HG02884 (cell line): ENCODE results near the gene NEDD8.

Experiments used
- ATAC-seq: cut with Tn5 transposase; IDR thresholded peaks from one replicate; pipeline ENCODE4 v1.9.1; 2021; ENCODE audit warnings: mild to moderate bottlenecking, moderate library complexity; ENCODE audit not compliant: unreplicated experiment

NEDD8 gene

DNA sequence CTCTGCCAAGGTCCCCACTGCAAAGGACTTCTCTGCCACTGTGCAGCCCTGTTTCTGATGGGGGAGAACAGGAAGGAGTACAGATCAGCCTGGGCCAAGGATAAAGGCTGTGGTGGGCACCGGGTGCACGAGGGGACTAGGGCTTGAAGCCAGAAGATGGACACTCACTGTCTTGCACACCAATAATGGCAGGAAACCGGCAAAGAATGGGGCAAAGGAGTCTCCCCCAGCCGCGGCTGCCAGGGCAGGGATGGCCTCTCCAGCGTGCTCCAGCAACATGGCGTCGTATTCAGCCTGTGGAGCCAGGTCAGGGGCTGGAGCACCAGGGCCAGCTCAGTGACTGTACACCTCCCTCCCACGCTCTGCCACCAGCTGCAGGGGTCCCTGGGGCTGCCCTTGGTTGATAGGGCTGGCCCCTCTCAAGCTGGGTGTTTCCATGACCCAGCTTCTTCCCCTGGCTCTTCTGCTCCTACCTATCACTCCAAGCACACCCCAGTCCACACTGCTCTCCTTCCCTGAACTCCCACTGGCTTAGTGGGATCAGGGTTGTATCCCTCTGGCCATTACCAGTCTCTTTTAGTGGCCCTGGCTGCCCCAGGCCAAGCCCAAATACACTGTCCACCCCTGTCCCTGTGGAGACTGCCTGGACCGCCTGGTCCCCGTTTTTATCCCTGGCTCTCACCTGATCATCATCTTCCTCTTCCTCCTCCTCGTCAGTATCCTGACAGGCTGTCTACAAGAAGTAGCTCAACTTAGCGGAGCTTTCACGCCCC, 49.9 kb downstream of the NEDD8 start:
- ATAC-seq = no peak

DNA sequence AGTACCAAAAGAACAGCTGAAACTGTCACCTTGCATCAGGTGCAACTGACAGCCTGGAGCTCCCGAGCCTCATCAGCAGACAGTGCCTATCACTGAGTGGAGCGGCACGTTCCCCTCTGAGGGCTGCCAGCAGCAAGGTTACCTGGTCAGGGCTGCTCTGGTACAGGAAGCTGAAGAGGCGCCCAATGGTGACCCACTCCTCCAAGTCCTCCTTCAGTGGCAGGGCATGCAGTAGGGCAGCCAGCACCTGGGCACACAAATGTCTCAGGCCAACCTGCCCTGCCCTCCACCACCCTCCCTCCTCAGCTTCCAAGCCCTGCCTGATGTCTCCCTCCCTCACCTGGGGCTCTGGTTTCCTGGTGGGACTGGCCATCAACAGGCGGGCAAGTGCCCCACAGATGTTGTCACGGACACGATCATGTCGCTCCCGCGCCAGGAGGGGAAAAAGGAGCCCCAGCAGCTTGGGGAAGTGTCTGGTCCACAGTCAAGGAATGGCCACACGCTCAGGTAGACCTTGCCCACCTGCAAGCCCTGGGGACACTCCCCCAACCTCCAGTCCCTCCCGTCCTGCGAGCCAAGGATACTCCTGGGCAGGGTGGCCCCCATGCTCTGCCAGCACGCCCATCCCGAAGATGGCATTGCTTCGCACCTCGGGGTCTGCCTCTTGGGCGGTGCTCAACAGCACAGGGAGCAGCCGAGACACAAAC, 50.6 kb downstream of the NEDD8 start:
- ATAC-seq = no peak

DNA sequence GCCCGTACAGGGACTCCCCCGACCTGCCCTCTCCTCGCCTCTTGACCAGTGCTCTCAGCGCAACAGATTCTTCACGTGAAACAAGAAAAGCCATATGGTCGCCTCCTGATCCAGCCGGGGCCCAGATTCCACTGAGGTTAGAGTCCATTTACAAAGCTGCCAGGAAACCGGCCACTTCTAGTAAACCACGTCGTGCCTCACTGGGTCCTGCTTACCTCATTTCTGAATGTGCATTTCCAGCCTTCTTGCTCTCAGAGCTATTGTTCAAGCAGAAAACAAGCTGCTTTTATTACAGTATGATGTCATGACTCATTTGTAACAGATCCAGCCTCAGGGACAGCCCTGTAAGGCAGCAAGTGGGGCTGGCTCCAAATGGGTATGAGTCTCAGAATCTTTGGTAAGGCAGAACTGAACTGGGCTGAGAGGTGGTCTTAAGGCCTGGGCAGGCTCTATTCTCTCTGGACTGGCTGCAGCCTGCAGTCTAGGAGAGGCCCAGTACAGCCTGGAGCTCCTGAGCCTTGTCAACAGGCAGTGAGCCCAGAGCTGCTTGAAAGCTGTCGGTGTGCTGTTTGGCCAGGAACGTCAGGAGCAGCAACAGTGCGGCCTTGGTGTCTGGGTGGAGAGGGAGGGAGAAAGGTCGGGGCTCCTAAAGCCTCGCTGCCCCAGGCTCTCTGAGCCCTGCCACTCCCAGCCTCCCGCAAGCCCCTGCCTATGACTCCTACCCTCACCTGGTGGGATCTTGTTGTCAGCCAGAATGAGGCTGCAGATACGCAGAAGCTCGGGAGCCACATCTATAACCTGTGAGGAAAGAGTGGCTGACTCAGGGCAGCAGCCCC, 52.0 kb downstream of the NEDD8 start:
- ATAC-seq = no peak

DNA sequence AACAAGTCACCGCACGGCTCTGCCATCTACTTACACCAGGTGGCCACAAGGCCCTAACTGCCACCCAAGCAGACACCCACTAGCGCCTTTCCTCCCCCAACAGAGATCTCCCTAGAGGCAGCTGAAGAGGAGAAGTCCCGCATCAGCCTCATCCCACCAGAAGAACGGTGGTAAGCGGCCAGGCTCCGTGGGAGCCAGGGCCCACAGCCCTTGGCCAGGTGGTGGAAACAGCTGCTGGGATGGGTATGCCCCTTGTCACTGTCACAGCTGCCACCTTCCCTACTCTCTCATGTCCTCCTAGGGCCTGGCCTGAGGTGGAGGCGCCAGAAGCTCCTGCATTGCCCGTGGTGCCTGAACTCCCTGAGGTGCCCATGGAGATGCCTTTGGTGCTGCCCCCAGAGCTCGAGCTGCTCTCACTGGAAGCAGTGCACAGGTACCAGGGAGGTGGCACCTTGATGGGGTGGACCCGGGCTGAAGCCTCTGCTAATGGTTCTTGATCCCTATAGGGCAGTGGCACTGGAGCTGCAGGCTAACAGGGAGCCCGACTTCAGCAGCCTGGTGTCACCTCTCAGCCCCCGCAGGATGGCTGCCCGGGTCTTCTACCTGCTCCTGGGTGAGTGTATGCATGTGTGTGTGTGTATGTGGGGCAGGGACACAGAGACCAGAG, 52.7 kb downstream of the NEDD8 start:
- no peak for ATAC-seq

DNA sequence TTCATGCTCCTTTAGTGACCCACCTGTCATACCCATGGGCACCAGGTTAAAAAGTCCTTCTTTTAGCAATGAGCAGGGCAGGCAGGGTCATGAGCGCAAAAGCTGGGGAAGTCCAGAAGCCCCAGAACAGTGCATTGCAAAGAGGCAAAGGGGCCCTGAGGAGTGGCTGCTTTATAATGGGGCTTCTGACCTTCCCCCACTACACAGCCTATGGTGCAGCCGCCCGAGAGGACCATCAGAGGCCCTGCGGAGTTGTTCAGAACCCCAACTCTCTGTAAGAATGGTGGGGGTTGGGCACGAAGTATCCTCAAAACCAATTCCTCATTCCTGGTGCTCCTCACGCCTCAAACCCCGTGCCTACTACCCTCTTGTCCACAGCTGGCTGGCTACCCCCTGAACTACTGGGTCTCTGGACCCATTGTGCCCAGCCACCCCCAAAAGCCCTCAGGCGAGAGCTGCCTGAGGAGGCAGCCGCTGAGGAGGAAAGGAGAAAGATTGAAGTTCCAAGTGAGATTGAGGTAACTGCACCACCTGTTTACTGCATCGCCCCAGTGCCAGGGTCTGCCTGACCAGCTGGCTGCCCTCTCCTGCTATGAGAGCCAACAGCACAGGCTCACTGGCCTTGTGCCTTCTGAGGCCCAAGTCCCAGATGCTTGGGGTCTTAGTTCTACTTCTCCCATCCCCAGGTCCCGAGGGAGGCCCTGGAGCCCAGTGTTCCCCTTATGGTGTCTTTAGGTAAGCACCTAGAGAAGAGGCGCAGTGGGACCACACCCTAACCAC, 53.6 kb downstream of the NEDD8 start:
- ATAC-seq = no peak

DNA sequence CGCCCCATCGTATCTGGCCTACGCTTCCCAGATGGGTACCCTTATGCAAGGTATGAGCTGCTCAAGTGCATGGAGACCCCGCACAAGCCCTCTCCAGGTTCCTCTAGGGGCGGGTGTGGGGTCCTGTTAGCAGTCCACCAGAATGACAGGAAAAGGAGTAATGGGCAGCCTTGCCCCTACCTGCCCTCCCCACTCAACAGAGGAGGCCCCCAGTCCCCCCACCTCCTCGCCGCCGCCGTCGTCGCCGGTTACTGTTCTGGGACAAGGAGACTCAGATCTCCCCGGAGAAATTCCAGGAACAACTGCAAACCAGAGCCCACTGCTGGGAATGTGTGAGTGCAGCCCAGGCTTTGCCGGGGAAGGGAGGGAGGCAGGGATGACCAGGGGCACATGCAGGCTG, 54.3 kb downstream of the NEDD8 start:
- no peak for ATAC-seq

DNA sequence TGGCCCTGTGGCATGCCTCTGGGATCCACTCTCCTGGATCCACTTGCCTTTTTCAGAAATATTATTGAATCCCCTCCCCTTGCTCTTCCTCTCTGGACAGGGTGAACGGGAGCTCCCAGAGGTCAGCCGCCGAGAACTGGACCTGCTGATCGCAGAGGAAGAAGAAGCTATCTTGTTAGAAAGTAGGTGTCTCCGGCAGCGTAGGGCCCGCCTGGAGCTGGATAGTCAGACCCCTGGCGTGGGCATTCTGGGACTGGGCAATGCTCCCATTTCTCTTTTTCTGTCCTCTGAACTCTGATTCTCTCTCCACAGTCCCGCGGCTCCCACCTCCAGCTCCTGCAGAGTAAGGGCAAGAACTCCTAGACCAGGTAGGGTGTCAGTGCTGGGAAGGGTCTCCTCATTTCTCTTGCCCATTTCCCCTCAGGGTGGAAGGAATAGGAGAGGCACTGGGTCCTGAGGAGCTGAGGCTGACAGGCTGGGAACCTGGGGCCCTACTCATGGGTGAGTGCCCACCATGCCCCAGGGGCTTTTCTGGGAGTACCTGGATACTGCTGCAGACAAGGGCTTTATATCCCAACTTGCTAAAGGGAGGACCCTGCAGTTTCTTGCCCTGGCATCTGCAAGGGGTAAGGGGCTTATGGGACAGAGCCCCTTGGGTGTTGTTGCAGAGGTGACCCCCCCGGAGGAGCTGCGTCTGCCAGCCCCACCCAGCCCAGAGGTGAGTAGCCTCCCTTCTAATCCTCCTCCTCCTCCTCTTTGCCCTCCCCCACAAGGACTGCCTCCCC, 54.9 kb downstream of the NEDD8 start:
- ATAC-seq = no peak

DNA sequence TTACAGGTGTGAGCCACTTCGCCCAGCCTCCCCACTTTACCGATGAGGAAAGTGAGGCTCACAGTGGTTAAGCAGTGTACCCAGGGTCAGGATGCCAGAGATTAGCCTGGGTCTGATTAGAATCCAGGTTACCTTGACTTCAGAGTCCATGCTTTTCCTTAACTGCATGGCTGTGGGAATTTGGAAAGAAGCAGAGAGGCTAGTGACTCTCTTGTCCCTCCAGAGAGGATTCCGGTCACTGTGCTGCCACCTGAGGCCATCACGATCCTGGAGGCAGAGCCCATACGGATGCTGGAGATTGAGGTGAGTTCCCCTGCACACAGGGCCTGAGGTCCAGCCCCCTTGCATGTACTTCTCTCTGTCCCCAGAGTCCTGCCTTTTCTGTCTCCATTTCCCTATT, 55.6 kb downstream of the NEDD8 start:
- no peak for ATAC-seq

DNA sequence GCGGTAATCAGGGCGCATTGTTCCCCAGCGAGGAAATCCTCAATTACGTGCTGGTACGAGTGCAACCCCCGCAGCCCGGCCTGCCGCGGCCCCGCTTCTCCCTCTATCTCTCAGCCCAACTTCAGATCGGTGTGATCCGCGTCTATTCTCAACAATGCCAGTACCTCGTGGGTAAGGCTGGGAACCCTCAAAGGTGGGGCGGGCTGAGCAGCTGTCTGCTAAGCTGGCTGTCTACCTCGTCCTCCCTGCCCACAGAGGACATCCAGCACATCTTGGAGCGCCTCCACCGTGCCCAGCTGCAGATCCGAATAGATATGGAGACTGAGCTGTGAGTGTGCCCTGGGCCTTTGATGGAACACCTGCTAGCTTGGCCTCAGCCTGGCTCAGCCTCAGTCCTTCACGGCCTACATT, 59.3 kb downstream of the NEDD8 start:
- no peak for ATAC-seq

DNA sequence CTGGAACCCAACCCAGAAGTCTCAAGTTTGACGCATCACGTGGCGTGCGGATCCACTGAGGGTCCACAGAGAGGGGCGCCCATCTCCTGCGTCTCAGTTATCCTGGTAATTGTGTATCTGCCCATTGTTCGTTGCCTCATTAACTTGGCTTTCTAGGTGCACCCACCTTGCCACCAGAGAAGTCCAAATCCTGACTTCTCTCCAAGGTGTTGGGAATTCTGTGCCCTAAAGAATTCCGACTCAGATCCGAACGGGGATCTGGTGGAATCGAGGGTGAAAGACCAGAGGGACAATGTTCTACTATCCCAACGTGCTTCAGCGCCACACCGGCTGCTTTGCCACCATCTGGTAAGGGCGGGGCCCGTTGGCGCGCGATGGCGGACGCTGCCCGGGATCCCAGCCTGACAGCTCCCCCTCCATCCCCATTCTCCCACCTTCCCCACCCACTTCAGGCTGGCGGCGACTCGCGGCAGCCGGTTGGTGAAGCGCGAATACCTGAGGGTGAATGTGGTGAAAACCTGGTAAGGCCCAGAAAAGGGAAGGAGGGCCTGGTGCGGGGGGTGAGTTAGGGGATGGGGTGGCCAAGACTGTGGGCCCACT, 59.8 kb downstream of the NEDD8 start:
- no peak for ATAC-seq

DNA sequence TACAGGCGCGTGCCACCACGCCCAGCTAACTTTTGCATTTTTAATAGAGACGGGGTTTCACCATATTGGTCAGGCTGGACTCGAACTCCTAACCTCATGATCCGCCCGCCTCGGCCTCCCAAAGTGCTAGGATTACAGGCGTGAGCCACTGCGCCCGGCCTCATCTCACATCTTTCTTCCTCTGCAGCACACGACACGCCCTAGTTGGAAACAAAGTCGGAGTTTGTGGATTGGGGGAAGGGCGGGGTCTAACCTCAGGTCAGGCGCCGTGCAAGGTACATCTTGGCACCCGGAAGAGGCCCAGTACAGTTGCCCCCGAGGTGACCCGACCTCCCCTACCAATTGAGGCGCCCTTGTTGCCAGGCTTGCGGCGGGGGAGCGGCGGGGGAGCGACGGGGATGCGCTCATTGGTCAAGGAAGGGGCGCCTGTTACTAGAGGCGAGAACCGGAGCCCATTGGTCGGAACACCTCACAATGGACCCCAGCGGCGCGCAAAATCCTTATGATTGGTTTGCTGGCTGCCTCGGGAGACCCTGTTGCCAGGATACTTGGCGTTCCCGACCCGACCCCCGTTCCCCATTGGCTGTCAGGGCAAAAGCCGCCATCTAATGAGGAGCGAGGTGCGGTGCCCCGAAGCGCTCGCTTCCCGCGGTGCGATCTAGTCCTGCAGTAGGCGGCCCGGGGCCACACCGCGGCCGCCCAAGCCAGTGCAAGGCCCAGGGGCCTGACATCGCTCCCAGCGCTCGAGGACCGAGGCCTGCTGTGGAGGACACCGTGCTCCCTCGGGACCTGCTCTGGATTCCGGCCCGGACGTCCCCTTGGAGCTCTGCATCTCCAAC, 60.5 kb downstream of the NEDD8 start, which contains the start of gene REC8:
REC8 (plus strand) TSS at position 659 of the 839 bp plus-strand sequence. CDS start 473 bp downstream, outside the sequence.
- ATAC-seq = peak; percentile 76

DNA sequence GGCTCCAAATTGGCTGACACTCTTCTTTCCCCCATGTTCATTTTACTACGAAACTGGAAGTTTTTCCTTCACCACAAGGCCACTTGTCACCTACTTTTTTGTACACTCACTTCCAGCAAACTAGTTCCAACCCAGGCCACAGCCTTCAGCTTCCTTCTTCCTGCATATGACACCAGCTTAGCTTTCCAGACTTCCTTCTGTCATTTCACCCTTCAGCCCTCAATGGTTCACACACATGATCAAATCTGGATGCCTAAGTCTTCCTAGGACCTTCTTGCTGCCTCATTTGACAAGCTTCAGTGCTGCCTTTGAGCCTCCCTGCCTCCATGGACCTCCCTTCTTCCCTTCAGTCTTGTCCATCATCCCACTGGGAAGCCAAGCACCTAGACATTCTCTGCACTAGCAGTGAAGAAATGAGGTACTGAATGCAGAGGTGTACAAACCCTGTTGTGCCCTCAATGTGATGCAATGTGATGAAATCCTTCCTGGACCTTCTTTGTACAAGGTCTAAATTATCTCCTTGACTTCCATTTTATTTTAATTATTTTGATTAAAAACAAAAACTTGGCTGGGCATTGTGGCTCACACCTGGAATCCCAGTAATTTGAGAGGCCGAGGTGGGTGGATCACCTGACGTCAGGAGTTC, 64.6 kb downstream of the NEDD8 start:
- ATAC-seq = no peak
